B cell (primary cell): ENCODE results near the gene ST8SIA3. TPM values are rescaled to one million over a fixed set of nuclear protein-coding genes. Genes with fewer than 3 reads are reported as not detected.

ENCODE experiments used
- ATAC-seq: fragments of 200-7000 bp; cut with Tn5 transposase; one replicate; pipeline ENCODE4 v1.10.0; 2021; ENCODE audit warnings: low read depth, mild to moderate bottlenecking, moderate number of reproducible peaks, moderate library complexity
- CTCF ChIA-PET: fragments of 350-600 bp; sonication (Branson Sonifier 250); formaldehyde crosslinking; loops from one replicate; lab custom pipeline; 2021; ENCODE audit warnings: antibody characterized with exemption, inconsistent platforms; lab: Charles Lee
- POLR2A ChIA-PET: fragments of 350-600 bp; sonication (Branson Sonifier 250); formaldehyde crosslinking; loops from one replicate; lab custom pipeline; 2021; ENCODE audit warnings: antibody characterized with exemption; lab: Charles Lee
- DNase-seq: peaks from one replicate; pipeline ENCODE4 v3.0.0; 2013
- H2AFZ ChIP-seq: 2 replicates; pipeline ENCODE4 v1.6.1; 2012; ENCODE audit warnings: mild to moderate bottlenecking, low read depth, low read length; ENCODE audit not compliant: insufficient read depth, poor library complexity, severe bottlenecking
- H3K27ac ChIP-seq, 2 donors: 1 replicate in 1 of 2; 2 replicates in 1 of 2; pipeline ENCODE4 v1.5.1; 2012 to 2013; ENCODE audit warnings: low read length in 2 of 2, mild to moderate bottlenecking in 2 of 2, moderate library complexity in 1 of 2
- H3K27me3 ChIP-seq, 4 experiments: fragments of 200-600 bp in 1 of 4; sonication (generic) in 1 of 4; replicated peaks in 1 of 4; 1 replicate in 2 of 4; 2 replicates in 2 of 4; pipeline versions ENCODE4 v1.6.1 to v1.7.0; 2013 to 2016; ENCODE audit warnings: low read length in 3 of 4, mild to moderate bottlenecking in 2 of 4, mixed read lengths in 1 of 4, moderate library complexity in 1 of 4; ENCODE audit not compliant: insufficient read depth in 4 of 4, control insufficient read depth in 3 of 4; ENCODE audit errors: control extremely low read depth in 1 of 4
- H3K36me3 ChIP-seq, 2 experiments: replicated peaks in 1 of 2; 1 replicate in 1 of 2; 2 replicates in 1 of 2; pipeline versions ENCODE4 v1.6.1 to v1.7.1; 2013; ENCODE audit warnings: low read length in 1 of 2; ENCODE audit not compliant: insufficient read depth in 2 of 2, control insufficient read depth in 1 of 2; ENCODE audit errors: control extremely low read depth in 1 of 2, extremely low read depth in 1 of 2
- H3K4me1 ChIP-seq, 2 donors: fragments of 200-600 bp in 1 of 2; sonication (generic) in 1 of 2; 1 replicate in 1 of 2; 2 replicates in 1 of 2; pipeline versions ENCODE4 v1.5.1 to v1.6.1; 2013 to 2017; ENCODE audit warnings: low read length in 2 of 2; ENCODE audit not compliant: control insufficient read depth in 2 of 2, insufficient read depth in 2 of 2
- H3K4me2 ChIP-seq: replicated peaks from 2 replicates; pipeline ENCODE3; 2012; ENCODE audit warnings: mild to moderate bottlenecking, low read depth, low read length; ENCODE audit not compliant: poor library complexity, severe bottlenecking
- H3K4me3 ChIP-seq, 5 experiments: fragments of 200-600 bp in 1 of 5; sonication (generic) in 1 of 5; 1 replicate in 3 of 5; 2 replicates in 2 of 5; pipeline versions ENCODE4 v1.5.1 to v1.7.0; 2011 to 2016; ENCODE audit warnings: low read length in 4 of 5, mild to moderate bottlenecking in 4 of 5, low read depth in 2 of 5, control low read depth in 1 of 5, moderate library complexity in 1 of 5; ENCODE audit not compliant: insufficient read depth in 1 of 5; ENCODE audit errors: control extremely low read depth in 1 of 5, extremely low read depth in 1 of 5
- H3K79me2 ChIP-seq: fragments of 200-600 bp; sonication (generic); one replicate; pipeline ENCODE4 v1.6.0; 2016; ENCODE audit warnings: low read length; ENCODE audit not compliant: control insufficient read depth, insufficient read depth
- H3K9ac ChIP-seq: fragments of 200-600 bp; sonication (generic); 2 replicates; pipeline ENCODE4 v1.6.1; 2017; ENCODE audit warnings: mild to moderate bottlenecking, low read length, moderate library complexity
- H3K9me3 ChIP-seq, 3 donors: one replicate each; pipeline versions ENCODE4 v1.6.1 to v1.7.1; 2013; ENCODE audit warnings: low read length in 2 of 3; ENCODE audit not compliant: control insufficient read depth in 2 of 3, insufficient read depth in 1 of 3; ENCODE audit errors: control extremely low read depth in 1 of 3
- H4K20me1 ChIP-seq: 2 replicates; pipeline ENCODE4 v1.6.0; 2012; ENCODE audit warnings: mild to moderate bottlenecking, low read length; ENCODE audit not compliant: insufficient read depth, control insufficient read depth, poor library complexity, severe bottlenecking
- H3K27ac Mint-ChIP-seq: one replicate; pipeline ENCODE4 v1.8.0; 2021; ENCODE audit warnings: mixed read lengths
- H3K27me3 Mint-ChIP-seq: one replicate; pipeline ENCODE4 v1.8.0; 2021; ENCODE audit warnings: mixed read lengths
- H3K4me1 Mint-ChIP-seq: one replicate; pipeline ENCODE4 v1.8.0; 2021; ENCODE audit warnings: mixed read lengths
- H3K4me3 Mint-ChIP-seq: one replicate; pipeline ENCODE4 v1.8.0; 2021; ENCODE audit warnings: mixed read lengths
- H3K9me3 Mint-ChIP-seq: one replicate; pipeline ENCODE4 v1.8.0; 2022; ENCODE audit warnings: mixed read lengths; ENCODE audit not compliant: insufficient read depth
- CTCF ChIP-seq: fragments of 200-600 bp; IDR thresholded peaks from one replicate; pipeline ENCODE4 v1.8.0; 2022; ENCODE audit warnings: antibody characterized with exemption, mild to moderate bottlenecking
- EZH2 ChIP-seq: IDR thresholded peaks from 2 replicates; pipeline ENCODE4 v1.6.1; 2012; ENCODE audit warnings: borderline replicate concordance, low read depth, mild to moderate bottlenecking, moderate library complexity, low read length; ENCODE audit not compliant: insufficient read depth, poor library complexity, severe bottlenecking
- WGBS: methylation state at CpG from one replicate; pipeline ENCODE4 v1.1.5; 2013; ENCODE audit warnings: missing lambda C conversion rate; ENCODE audit not compliant: insufficient coverage; 5-methylcytosine and 5-hydroxymethylcytosine counted together
- intact Hi-C: fragments of 100-400 bp; cut with micrococcal nuclease; formaldehyde crosslinking; loops from one replicate; pipeline ENCODE4 v1.10.0; 2022
- polyA plus RNA-seq: library from polyadenylated mRNA; depleted of rRNA; stranded (reverse); fragments of >200 nt; gene quantifications from 2 replicates; pipeline ENCODE4 v1.2.3, GENCODE V29; 2012
- total RNA-seq, 2 donors: library from RNA; stranded (reverse); fragments of 120-200 nt in 1 of 2; gene quantifications; 1 replicate in 1 of 2; 2 replicates in 1 of 2; pipeline versions ENCODE4 v1.2.3 to v1.2.4, GENCODE V29; 2013 to 2022

The ST8SIA3 gene
- total and polyA plus RNA-seq, 2 donors (not counting 1 experiment from before 2014, with no cell fraction given), result not detected

- no peaks in the 10 kb centered on the region for H3K9me3 Mint-ChIP-seq
- H4K20me1 ChIP-seq, result no peaks in the 10 kb centered on the region
- CTCF ChIA-PET, result no interaction called here
- H3K27ac ChIP-seq, result no peak overlapping the region
- no CpG with 5 or more reads among the region's 2 CpGs for WGBS
- no peak overlapping the region for H3K4me3 Mint-ChIP-seq
- no peak overlapping the region for H3K4me2 ChIP-seq
- H3K27me3 Mint-ChIP-seq, result peaks cover 10% of the 10 kb centered on the region
- POLR2A ChIA-PET, result no interaction called here
- no peak overlapping the region for H2AFZ ChIP-seq
- H3K9me3 ChIP-seq, result no peaks in the 10 kb centered on the region
- no peak for ATAC-seq
- no peak overlapping the region for H3K9ac ChIP-seq
- no peaks in the 10 kb centered on the region for H3K79me2 ChIP-seq
- H3K4me1 Mint-ChIP-seq, result no peaks in the 10 kb centered on the region
- H3K27ac Mint-ChIP-seq, result no peak overlapping the region
- DNase-seq, result no peak
- TF ChIP-seq EZH2 (no peak), CTCF (no peak)
- intact Hi-C loops, result no loop called here
- no peaks in the 10 kb centered on the region for H3K36me3 ChIP-seq
- H3K4me1 ChIP-seq, result no peaks in the 10 kb centered on the region
- no peak overlapping the region for H3K4me3 ChIP-seq
- H3K27me3 ChIP-seq, result peaks cover 0 to 6% (median 0%) of the 10 kb centered on the region in 4 experiments
These were observed 20.6 kb upstream of the ST8SIA3 start for GRCh38 chr18:57331718-57332117.

- intact Hi-C loops, result no loop called here
- peaks cover 0 to 8% (median 0%) of the 10 kb centered on the region in 4 experiments for H3K27me3 ChIP-seq
- H3K4me1 Mint-ChIP-seq, result no peaks in the 10 kb centered on the region
- no peak overlapping the region for H2AFZ ChIP-seq
- WGBS, result 53% methylated on average over 4 of the region's 5 CpGs
- ChIA-PET POLR2A (no interaction called here), CTCF (no interaction called here)
- H3K27ac ChIP-seq, result no peak overlapping the region
- no peak overlapping the region for H3K4me3 ChIP-seq
- H3K9me3 ChIP-seq, result no peaks in the 10 kb centered on the region
- no peak for TF ChIP-seq EZH2
- no peak for TF ChIP-seq CTCF
- ATAC-seq, result no peak
- H3K4me1 ChIP-seq, result no peaks in the 10 kb centered on the region
- DNase-seq, result no peak
- H3K4me3 Mint-ChIP-seq, result no peak overlapping the region
- no peak overlapping the region for H3K9ac ChIP-seq
- no peaks in the 10 kb centered on the region for H3K9me3 Mint-ChIP-seq
- H3K79me2 ChIP-seq, result no peaks in the 10 kb centered on the region
- H3K27ac Mint-ChIP-seq, result no peak overlapping the region
- H4K20me1 ChIP-seq, result no peaks in the 10 kb centered on the region
- no peaks in the 10 kb centered on the region for H3K36me3 ChIP-seq
- H3K4me2 ChIP-seq, result no peak overlapping the region
- H3K27me3 Mint-ChIP-seq, result peaks cover 12% of the 10 kb centered on the region
These were observed 18.4 kb upstream of the ST8SIA3 start for GRCh38 chr18:57333940-57334339.
